Kidney tubule cell (primary cell): ENCODE measurements around the gene AS3MT.

Experiments used
- DNase-seq: peaks from one replicate; pipeline ENCODE4 v3.0.0-alpha.2; 2018; ENCODE audit warnings: low spot score

AS3MT gene

GRCh38 chr10:102855731-102856436 is 13.4 kb upstream of the AS3MT start:
- DNase-seq: peak; percentile 70

DNA sequence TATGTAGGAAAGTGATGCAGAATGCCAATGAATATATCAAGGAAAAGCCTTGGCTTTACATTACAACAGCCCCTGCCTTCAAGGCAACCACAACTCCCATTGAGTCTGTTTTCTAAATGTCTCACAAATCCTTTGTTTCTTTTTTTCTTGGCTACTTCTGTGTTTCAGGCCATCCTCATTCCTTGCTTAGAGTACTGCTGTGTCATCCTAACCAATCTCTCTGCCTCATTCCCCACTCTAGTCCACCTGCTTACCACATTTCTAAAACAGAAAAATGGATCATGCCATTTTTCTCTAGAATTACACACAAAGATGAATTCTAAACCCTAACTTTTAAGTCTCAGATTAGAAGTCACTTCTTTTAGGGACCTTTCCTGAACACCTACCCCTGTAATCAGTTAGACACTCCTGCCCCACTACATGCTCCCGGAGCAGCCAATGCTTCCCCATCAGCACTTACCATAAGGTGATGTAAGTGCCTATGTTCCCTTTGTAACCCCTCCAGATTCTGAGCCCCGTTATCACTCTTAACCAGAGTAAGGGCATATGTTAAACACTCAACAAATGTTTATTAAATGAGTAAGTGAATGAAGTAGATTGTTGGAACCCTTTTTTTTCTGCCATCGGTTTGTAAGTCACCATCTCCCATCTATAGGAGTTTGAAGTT is 12.4 kb upstream of the AS3MT start:
- no peak for DNase-seq

DNA sequence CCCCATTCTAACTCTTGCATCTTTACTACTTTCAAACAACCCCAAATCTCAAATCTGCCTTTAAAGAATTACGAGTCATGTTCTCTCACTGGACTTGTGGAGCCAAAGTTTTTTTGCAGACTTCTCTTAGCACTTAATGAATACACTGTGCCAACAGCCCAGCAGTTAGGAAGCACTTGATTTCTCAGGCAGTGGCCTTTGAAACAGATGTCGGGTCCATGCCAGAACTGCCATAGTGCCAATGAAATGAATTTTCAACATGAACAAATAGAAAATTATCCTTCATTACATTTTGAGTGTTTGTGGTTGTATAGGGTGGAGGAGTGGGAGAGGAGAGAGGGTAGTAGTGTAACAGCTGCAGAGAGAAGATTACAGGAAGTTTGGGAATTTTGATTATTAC is 9.4 kb upstream of the AS3MT start:
- no peak for DNase-seq

GRCh38 chr10:102863660-102864059 is 5.6 kb upstream of the AS3MT start:
- no peak for DNase-seq

- no peak for DNase-seq
These were observed 3.6 kb upstream of the AS3MT start for GRCh38 chr10:102865620-102866019.

DNA sequence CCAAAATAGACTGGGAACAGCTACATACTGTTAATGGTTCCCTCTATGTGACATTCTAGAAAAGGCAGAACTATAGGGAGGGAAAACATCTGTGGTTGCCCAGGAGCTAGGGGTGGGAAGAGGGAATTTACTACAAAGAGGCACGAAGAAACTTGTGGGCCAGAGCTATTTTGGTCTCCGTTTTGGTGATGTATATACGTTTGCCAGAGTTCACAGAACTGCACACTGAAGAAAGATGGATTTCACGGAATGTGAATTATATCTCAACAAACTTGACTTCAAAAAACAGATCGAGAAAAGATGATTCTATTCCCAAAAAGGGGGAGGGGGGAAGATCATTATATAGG is 386 bp upstream of the AS3MT start:
- no peak for DNase-seq

DNA sequence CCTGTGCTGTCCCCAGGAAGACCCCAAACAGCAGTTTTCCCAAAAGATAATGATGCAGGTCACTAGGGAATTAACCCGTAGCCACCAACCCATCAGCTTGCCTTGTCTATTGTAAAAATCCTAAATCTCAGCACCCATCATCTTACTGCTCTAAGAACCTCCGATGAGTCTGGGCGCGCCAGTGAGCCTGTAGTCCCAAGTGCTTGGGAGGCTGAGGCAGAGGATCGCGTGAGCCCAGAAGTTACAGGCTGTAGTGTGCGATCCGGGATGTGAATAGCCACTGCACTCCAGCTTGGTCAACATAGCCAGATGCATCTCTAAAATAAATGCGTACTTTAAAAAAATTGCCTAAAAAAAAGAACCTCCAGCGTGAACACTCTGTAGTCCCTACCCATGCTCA is 951 bp downstream of the AS3MT start:
- DNase-seq: no peak

DNA sequence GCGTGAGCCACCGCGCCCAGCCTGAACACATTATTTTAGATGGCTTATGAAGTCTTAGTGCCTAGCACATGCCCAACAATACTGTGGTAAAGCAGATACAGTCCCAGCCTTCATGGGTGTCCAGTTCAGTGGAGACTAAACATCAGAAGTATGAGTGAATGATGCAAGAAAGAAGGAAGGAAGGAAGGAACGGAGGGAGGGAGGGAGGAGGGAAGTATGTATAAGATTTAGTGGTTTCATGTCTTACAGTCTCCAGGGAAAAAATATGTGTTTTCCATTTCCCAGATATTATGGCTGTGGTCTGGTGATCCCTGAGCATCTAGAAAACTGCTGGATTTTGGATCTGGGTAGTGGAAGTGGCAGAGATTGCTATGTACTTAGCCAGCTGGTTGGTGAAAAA is 2.9 kb downstream of the AS3MT start:
- DNase-seq: no peak

DNA sequence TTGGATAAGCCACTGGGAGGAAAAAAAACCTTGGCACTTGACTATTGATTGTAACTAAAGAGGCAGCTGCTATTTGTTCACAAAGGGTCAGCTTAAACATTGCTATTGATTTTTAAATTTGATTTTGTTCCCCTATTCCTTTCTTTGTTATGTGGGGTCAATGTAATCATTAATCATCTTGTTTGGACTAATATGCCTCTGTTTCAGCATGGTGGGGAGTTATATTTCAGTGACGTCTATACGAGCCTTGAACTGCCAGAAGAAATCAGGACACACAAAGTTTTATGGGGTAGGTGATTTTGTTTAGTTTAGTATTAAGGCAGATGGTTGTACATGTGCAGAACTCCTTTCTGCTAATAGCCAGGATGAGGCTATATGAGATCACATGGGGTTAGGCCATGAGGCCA is 7.5 kb downstream of the AS3MT start:
- no peak for DNase-seq

DNA sequence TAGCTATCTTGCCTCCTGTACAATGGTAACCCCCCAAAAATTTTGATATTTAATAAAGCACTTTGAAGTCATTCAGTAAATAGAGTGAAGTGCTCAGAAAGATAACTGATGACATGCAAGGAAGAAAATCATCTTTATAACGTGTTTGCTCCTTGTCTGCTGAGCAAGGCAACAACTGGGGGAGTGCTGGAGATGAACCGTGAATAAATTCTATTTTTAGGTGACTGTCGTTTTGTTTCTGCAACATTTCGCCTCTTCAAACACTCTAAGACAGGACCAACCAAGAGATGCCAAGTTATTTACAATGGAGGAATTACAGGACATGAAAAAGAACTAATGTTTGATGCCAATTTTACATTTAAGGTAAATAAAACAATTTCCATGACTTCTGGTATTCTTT is 9.4 kb downstream of the AS3MT start:
- DNase-seq: no peak

GRCh38 chr10:102880256-102880655 is 11.0 kb downstream of the AS3MT start:
- DNase-seq: no peak

GRCh38 chr10:102888048-102888447 is 18.8 kb downstream of the AS3MT start:
- no peak for DNase-seq

GRCh38 chr10:102894466-102895213 is 25.4 kb downstream of the AS3MT start:
- DNase-seq: no peak

- no peak for DNase-seq
These were observed 30.7 kb downstream of the AS3MT start for GRCh38 chr10:102900006-102900405.

GRCh38 chr10:102904346-102904745 is 35.1 kb downstream of the AS3MT start:
- DNase-seq: peak; percentile 14

- no peak for DNase-seq
These were observed 37.2 kb downstream of the AS3MT start for GRCh38 chr10:102906507-102906906.

DNA sequence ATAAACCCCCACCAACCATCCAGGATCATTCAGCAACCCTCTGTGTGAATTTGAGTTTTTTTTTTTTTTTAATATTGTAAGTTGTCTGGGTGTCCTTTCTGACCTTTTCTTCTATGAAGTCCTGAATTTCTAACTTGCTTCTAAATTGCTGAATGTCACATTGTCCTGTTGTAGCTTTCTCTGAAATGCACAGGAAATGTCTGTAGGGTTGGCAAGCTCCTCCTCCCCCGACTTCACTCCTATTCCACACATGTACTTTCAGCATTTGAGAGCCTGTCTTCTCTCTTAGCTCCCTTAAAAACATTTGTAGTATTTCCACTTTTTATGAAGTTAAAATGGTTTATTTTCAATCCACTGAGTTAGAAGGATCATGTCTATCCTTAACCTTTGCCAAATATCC is 45.5 kb downstream of the AS3MT start:
- DNase-seq: no peak

DNA sequence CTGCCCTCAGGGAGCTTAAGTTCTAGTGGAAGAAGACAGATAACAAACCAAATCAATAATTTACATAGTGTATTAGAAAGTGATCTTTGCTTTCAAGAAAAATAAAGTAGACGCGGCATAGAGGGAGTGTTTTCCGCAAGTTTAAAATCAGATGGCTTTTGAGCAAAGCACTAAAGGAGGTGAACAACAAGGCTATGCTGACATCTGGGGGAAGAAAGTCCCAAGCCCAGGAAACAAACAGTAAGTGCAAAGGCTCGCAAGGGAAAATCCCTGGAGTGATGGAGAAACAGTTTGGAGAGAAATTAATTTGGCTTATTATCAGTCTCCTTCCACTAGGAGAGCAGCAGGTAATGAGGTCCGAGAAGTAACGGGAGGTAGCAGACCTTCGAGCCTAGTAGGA is 46.9 kb downstream of the AS3MT start:
- no peak for DNase-seq

DNA sequence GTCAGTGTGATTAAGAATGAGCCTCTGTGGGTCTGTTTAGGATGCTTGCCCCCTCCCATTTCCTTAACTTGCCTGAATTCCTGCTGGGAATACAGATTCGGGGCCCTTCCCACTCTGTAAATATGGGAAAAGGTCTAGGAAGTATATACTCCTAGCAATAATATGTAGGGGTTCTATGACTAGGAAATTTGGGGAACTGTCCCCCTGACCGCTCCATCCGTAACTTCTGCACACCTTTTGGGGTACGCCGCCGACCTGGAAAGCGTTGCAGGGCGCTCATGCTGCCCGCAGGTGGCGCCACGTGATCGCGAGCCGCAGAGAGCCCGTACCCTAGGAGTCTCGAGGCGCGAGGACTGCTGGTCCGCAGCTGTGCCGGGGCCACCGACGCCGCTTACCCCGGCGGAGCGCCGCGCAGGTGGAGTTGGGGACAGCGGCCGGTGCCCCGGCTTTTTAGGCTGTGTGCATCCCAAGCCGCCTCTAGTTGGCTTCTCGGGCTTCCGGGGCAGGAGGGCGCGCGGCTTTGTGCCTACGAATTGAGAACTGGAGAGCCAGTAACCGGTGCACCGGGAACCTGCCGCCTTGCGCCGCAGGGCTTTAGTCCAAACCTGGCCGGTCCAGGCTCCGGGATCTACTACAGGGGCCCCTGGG is 48.2 kb downstream of the AS3MT start:
- peak; percentile 65 for DNase-seq

GRCh38 chr10:102917962-102918816 is 48.9 kb downstream of the AS3MT start, which contains the start of gene CNNM2:
TSS of gene CNNM2 (plus strand) at chr10:102918294. CDS start at chr10:102918481, 187 bp downstream.
- DNase-seq: peak; percentile 100

- DNase-seq: peak; percentile 37
These were observed 49.6 kb downstream of the AS3MT start for GRCh38 chr10:102918817-102919245.
